Cortex of kidney (tissue), 1 donor: Measurements from ENCODE around the gene IPMK.
"Not testable (repeated sequence)": the region's sequence is repeated elsewhere in the genome, so short reads cannot be mapped to it uniquely, and the experiment has no call there.

Experiments used
- DNase-seq: peaks from one replicate; lab custom pipeline; 2025; lab: John Stamatoyannopoulos, UW

The IPMK gene

GRCh38 chr10:58266826-58267712 lies 625 bp downstream of the IPMK start:
- no peak for DNase-seq

DNA sequence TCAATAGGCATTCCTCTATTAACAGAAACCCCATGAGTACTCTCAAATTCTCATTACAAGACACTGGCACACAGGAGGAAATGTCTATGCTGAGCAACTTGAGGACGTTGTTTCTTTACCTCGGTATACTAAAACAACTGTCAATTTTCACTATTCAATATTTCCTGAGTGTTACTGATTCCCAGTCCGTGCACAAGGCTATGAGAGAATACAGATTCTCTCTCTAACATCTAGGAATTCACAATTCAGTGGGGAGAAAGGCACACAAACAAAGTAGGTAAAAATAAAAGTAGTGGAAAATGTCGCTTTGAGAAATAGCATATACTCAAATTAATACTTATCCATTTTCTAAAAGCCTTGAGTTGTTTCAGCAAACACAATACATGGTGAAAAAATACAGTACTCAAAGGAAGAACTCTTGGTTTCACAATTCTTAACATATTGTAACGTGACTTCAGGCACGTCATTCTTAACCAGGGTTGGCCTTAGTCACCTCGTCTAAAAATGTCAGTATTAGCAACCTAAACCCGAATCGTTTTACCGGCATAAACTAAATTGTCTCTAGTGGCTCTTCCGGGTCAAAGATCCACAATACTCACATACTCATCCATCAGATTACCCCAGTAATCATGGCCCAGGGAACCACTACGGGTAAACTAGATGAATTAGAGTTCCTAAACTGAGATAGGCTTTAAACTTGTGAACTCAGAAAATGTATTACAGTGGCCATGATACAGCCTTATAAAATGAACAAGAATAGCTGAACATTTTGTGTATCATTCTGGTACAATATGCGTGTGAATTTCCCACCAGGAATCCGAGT lies 1.5 kb downstream of the IPMK start:
- DNase-seq, result no peak

DNA sequence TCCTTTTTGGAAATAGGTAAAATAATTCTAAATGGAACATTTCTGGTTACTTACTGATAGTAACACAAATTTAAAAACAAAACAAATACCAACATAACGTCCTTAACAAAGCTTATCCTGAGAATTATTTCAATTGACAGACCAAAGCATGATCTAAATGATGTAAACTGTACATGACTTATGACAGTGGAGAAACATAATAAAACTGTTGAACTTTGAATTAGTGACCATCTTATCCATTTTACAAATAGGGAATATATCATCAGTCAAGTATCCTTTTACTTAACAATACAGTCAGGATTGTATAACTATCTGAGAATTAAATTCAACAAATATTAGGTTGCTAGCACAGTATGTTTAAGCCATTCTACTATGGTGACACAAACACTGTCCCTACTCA lies 2.4 kb downstream of the IPMK start:
- no peak for DNase-seq

DNA sequence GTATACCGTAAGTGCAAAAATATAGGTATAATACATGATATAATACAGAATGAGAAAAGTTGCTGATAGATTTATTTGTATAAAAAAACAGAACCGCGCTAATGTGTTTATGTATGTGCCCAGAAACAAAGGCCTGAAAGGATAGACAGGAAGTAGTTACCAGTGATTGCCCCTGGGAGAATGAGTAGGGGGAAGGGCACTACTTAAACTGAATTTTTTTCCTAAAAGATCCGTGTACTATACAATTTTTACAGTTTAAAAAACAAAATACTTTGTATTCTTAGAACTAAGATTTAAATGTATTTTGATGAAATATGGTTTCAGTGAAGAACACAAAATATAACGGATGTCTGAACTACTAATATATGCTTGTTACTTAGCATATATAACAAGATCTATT lies 2.9 kb downstream of the IPMK start:
- DNase-seq, result no peak

- no peak for DNase-seq
Measured at GRCh38 chr10:58262766-58263165, 4.9 kb downstream of the IPMK start.

DNA sequence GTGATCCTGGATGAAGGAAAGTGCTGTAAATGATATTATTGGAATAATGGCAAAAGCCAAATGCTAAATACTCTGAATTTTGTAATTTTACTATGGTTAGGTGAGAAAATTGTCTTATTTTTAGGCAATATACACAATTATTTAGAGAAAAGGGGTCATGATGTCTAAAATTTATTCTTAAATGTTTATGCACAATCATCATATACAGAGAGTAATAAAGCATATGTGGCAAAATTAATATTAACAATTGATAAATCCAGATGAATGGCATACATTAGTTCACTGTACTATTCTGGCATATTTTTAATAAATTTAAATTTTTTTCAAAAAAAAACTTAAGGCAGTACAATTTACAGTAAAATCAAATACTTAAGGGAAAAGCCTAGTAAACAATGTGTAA lies 7.4 kb downstream of the IPMK start:
- DNase-seq, result no peak

DNA sequence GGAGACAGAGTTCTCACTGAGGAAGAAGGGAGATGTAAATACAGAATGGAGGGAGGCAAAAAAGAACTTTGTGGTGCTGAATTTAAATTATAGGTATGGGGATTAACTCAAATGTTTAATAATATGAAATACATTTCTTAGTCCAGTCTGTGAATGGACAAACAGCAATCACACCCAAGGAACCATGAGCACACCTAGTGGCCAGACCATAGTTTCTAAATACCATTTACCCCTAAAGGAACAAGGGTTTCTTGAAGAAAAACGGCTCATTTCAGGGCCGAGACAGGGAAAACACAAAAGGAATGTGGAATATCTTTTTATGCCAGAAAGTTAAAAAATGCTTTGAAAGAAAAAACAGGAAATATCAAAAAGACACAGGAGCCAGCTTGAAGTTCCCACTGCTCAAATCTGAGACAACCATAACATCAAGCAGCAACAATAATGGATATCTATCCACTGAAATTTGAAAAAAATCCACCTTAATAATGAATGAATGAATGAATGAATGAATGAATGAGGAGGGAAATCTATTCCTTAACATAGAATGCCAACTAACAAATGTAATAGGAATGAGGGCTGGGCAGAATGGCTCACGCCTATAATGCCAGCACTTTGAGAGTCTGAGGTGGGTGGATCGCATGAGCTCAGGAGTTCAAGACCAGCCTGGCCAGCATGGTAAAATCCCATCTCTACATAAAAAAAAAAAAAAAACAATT lies 8.6 kb downstream of the IPMK start:
- no peak for DNase-seq

DNA sequence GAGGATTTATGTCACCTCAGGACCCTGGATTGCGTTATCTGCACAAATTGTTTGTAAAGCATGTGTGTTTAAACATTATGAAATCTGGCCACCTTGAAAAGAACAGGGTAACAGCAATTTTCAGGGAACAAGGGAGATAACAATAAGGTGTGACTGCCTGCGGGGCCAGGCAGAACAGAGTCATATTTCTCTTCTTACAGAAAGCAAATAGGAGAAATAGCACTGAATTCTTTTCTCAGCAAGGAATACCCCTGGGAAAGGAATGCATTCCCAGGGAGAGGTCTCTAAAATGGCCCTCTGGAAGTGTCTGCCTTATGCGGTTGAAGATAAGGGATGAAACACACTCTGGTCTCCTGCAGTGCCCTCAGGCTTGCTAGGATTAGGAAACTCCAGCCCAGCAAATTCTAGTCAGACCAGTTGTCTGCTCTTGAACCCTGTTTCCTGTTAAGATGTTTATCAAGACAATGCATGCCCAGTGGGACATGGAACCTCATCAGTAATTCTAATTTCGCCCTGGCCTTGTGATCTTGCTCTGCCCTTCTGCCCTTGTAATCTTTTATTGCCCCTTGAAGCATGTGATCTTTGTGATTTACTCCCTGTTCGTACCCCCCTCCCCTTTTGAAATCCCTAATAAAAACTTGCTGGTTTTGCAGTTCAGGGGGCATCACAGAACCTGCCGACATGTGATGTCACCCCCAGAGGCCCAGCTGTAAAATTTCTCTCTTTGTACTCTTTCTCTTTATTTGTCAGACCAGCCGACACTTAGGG lies 11.5 kb downstream of the IPMK start:
- DNase-seq, result not testable (repeated sequence)

GRCh38 chr10:58254644-58255043 lies 13.1 kb downstream of the IPMK start:
- no peak for DNase-seq

DNA sequence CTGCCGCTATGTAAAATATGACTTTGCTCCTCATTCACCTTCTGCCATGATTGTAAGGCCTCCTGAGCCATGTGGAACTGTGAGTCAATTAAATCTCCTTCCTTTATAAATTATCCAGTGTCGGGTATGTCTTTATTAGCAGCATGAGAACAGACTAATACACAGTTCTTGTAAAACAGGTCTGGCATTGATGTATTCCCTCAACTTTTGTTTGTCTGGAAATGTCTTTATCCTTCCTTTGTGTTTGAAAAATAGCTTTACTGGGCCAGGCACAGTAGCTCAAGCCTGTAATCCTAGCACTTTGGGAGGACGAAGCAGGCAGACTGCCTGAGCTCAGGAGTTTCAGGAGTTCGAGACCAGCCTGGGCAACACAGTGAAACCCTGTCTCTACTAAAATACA lies 14.5 kb downstream of the IPMK start:
- DNase-seq, result no peak

GRCh38 chr10:58244666-58245065 lies 23.0 kb downstream of the IPMK start:
- not testable (repeated sequence) for DNase-seq

DNA sequence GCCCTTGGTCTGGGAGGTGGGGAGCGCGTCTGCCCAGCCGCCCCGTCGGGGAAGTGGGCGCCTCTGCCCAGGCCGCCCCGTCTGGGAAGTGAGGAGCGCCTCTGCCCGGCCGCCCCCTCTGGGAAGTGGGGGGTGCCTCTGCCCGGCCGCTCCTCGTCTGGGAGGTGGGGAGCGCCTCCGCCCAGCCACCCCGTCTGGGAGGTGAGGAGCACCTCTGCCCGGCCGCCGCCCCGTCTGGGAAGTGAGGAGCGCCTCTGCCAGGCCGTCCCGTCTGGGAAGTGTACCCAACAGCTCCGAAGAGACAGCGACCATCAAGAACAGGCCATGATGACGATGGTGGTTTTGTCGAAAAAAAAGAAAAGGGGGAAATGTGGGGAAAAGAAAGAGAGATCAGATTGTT lies 23.5 kb downstream of the IPMK start:
- DNase-seq, result not testable (repeated sequence)

DNA sequence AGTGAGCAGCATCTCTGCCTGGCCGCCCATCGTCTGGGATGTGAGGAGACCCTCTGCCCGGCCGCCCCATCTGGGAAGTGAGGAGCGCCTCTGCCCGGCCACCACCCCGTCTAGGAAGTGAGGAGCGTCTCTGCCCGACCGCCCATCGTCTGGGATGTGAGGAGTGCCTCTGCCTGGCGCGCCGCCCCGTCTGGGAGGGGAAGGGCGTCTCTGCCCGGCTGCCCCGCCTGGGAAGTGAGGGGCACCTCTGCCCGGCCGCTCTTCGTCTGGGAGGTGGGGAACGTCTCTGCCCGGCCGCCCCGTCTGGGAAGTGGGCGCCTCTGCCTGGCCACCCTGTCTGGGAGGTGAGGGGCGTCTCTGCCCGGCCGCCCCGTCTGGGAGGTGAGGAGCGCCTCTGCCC lies 23.9 kb downstream of the IPMK start:
- not testable (repeated sequence) for DNase-seq

GRCh38 chr10:58243269-58243668 lies 24.4 kb downstream of the IPMK start:
- DNase-seq, result no peak

DNA sequence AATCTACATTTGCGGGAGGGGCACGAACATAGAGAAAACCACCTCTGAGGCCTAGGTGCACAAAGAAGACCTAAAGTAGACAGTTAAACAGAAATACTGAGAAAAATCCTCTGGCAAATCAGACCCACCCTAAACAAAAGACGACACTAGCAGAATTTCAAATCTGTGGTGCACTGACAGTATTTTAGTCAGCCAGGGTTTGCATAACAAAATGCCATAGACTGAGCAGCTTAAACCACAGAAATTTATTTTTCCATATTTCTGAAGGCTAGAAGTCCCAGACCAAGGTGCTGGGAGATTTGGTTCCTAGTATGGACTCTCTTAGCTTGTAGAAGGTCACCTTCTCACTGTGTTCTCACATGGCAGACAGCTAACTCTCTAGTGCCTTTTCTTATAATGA lies 26.3 kb downstream of the IPMK start:
- no peak for DNase-seq

DNA sequence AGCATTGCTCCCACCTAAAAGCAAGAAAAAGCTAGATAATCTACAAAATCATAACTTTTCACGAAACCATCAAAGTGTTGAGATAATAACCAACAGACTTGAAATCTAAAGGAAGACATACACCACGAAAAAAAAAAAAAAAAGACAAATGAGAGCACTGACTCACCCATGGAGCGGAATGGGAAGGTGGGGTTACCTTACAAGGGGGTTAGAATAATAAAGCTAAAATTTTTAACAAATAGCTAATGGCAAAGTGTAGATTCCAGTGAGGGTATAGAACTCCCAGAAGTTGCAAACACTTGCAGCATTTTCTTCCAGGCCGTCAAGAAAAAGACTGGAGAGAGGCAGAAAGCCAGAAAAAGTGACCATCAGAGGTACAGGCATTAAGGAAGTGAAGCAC lies 27.2 kb downstream of the IPMK start:
- DNase-seq, result no peak

GRCh38 chr10:58239561-58240169 lies 28.0 kb downstream of the IPMK start:
- no peak for DNase-seq

DNA sequence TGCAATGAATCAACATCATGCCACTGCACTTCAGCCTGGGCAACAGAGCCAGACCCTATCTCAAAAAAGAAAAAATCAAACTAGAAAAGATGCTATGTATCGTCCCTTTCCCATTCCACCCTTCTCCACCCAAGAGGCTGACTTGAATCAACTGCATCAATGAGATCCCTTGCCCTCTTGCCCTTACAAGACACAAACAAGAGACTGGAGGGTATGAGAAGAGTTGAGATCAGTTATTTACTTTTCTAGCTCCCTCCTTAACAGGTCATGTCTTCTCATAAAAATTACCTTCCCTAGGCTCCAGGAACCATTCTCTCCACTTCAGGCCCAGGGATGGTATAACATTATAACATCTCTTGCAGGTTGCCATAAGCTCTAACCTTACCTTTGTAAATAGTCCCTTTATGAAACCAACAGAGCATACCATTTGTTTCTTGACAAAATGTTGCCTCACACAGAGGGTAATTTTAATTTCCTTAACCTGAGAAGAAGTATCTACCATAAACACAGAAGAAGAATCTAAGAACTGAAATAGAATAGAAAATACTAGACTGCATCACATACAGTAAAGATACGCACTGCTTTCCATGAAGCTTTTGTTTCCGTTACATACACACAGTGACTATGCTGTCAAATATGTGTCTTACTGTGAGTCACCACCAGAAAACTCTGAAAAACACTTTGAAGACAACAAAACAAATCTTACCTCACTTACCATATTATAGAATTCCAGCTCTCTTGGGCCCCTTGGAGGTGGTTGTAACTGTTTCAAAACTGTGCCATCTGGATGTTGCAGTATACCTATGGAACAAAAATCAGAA lies 30.5 kb downstream of the IPMK start:
- DNase-seq, result no peak

DNA sequence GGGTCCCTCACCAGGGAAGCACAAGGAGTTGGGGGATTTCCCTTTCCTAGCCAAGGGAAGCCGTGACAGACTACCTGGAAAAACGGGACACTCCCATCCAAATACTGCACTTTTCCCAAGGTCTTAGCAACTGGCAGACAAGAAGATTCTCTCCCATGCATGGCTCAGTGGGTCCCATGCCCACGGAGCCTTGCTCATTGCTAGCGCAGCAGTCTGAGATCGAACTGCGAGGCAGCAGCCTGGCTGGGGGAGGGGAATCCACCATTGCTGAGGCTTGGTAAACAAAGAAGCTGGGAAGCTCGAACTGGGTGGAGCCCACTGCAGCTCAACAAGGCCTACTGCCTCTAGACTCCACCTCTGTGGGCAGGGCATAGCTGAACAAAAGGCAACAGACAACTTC lies 37.8 kb downstream of the IPMK start:
- DNase-seq, result not testable (repeated sequence)

DNA sequence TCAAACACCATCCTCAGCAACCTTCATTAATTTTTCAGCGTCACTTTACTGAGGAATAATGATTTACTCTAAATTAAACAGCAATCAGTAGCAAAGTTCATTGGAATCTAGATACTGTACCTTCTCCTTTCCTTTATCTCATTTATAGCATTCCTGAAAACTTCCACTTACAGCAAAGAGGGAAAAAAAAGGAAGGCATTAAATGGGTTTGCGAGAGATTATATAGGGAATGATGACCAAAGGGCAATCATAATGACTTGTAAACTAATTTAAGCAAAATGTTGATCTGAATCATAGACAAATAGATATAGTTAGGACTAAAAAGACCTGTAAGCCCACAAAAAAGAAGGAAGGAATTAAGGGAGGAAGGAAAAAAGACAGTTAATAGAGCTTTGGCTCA lies 42.0 kb downstream of the IPMK start:
- DNase-seq, result no peak
